Measurements from ENCODE around the gene DCST1. TPM values are rescaled to one million over a fixed set of nuclear protein-coding genes. Genes with fewer than 3 reads are reported as not detected.

Gene DCST1
- polyA plus RNA-seq, 1 experiment = not detected

GRCh38 chr1:154989195-154989860, 44.3 kb upstream of the DCST1 start:
- no peaks in the 10 kb centered on the region for H3K9me3 ChIP-seq (ENCODE audit: control insufficient read depth, insufficient read depth, low read length)
- DNase-seq (ENCODE audit: low read depth, low spot score) = no peak
- no peaks in the 10 kb centered on the region for H3K27me3 ChIP-seq (ENCODE audit: control insufficient read depth, insufficient read depth, low read length)
- H3K27ac ChIP-seq (ENCODE audit: low read depth, low read length) = no peak overlapping the region
- ChIA-PET POLR2A (no interaction called here), CTCF (interaction anchor here (1.7 kb wide), 1 partner anchor 10 kb away, joined by 8 read pairs; no protein-coding TSS in a partner anchor)
- no peak for TF ChIP-seq CTCF (IDR thresholded peaks at IDR 0.05; ENCODE audit: low read depth, low read length)
- H3K4me3 ChIP-seq (ENCODE audit: low read depth, low read length) = no peak overlapping the region

GRCh38 chr1:154990276-154990675, 43.3 kb upstream of the DCST1 start:
- no peaks in the 10 kb centered on the region for H3K27me3 ChIP-seq (ENCODE audit: control insufficient read depth, insufficient read depth, low read length)
- H3K27ac ChIP-seq (ENCODE audit: low read depth, low read length) = no peak overlapping the region
- POLR2A ChIA-PET = no interaction called here
- TF ChIP-seq CTCF (IDR thresholded peaks at IDR 0.05; ENCODE audit: low read depth, low read length) = no peak
- no peaks in the 10 kb centered on the region for H3K9me3 ChIP-seq (ENCODE audit: control insufficient read depth, insufficient read depth, low read length)
- CTCF ChIA-PET = no interaction called here
- no peak overlapping the region for H3K4me3 ChIP-seq (ENCODE audit: low read depth, low read length)
- no peak for DNase-seq (ENCODE audit: low read depth, low spot score)

- H3K9me3 ChIP-seq (ENCODE audit: control insufficient read depth, insufficient read depth, low read length) = no peaks in the 10 kb centered on the region
- CTCF ChIA-PET = interaction anchor here (1.1 to 4.1 kb wide), 5 partner anchors 8 to 92 kb away, joined by 3 to 28 read pairs (median 4); partner anchors contain the start of genes FLAD1 and PBXIP1
- TF ChIP-seq CTCF (IDR thresholded peaks at IDR 0.05; ENCODE audit: low read depth, low read length) = peak; percentile 20; the same call in 1 of the 2 replicates
- peak overlapping the region; percentile 21 for H3K27ac ChIP-seq (ENCODE audit: low read depth, low read length)
- no peak for DNase-seq (ENCODE audit: low read depth, low spot score)
- H3K4me3 ChIP-seq (ENCODE audit: low read depth, low read length) = no peak overlapping the region
- POLR2A ChIA-PET = interaction anchor here (0.6 to 2.0 kb wide), 4 partner anchors 10 to 92 kb away, joined by 3 to 14 read pairs (median 5); partner anchors contain the start of genes FLAD1 and SHC1
- no peaks in the 10 kb centered on the region for H3K27me3 ChIP-seq (ENCODE audit: control insufficient read depth, insufficient read depth, low read length)
These were observed 40.7 kb upstream of the DCST1 start for GRCh38 chr1:154992721-154993571.

- ChIA-PET CTCF (interaction anchor here (0.7 to 4.1 kb wide), 10 partner anchors 9 to 434 kb away, joined by 3 to 28 read pairs (median 4); partner anchors contain the start of genes ADAM15, FLAD1 and PBXIP1), POLR2A (interaction anchor here (0.6 to 2.0 kb wide), 3 partner anchors 23 to 91 kb away, joined by 3 to 14 read pairs (median 5); partner anchors contain the start of gene SHC1)
- no peaks in the 10 kb centered on the region for H3K9me3 ChIP-seq (ENCODE audit: control insufficient read depth, insufficient read depth, low read length)
- peak within 1 kb of the TSS; percentile 21 for H3K27ac ChIP-seq (ENCODE audit: low read depth, low read length)
- no peak for TF ChIP-seq CTCF (IDR thresholded peaks at IDR 0.05; ENCODE audit: low read depth, low read length)
- H3K4me3 ChIP-seq (ENCODE audit: low read depth, low read length) = no peak within 1 kb of the TSS
- H3K27me3 ChIP-seq (ENCODE audit: control insufficient read depth, insufficient read depth, low read length) = no peaks in the 10 kb centered on the region
- no peak for DNase-seq (ENCODE audit: low read depth, low spot score)
These were observed 39.9 kb upstream of the DCST1 start, which contains the start of gene LENEP for GRCh38 chr1:154993572-154994268. Gene LENEP (plus strand): TSS chr1:154993586. CDS start chr1:154993608, 22 bp downstream.
